ENCODE results near the gene CHST15.

CHST15 gene

GRCh38 chr10:124078714-124079113 is 14.7 kb downstream of the CHST15 start:
- TF ChIP-seq, protein P1, sequence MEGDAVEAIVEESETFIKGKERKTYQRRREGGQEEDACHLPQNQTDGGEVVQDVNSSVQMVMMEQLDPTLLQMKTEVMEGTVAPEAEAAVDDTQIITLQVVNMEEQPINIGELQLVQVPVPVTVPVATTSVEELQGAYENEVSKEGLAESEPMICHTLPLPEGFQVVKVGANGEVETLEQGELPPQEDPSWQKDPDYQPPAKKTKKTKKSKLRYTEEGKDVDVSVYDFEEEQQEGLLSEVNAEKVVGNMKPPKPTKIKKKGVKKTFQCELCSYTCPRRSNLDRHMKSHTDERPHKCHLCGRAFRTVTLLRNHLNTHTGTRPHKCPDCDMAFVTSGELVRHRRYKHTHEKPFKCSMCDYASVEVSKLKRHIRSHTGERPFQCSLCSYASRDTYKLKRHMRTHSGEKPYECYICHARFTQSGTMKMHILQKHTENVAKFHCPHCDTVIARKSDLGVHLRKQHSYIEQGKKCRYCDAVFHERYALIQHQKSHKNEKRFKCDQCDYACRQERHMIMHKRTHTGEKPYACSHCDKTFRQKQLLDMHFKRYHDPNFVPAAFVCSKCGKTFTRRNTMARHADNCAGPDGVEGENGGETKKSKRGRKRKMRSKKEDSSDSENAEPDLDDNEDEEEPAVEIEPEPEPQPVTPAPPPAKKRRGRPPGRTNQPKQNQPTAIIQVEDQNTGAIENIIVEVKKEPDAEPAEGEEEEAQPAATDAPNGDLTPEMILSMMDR (IDR thresholded peaks at IDR 0.05; ENCODE audit: low read depth, low read length) = no peak
- DNase-seq (ENCODE audit: extremely low read depth, low read depth) = no peak

DNA sequence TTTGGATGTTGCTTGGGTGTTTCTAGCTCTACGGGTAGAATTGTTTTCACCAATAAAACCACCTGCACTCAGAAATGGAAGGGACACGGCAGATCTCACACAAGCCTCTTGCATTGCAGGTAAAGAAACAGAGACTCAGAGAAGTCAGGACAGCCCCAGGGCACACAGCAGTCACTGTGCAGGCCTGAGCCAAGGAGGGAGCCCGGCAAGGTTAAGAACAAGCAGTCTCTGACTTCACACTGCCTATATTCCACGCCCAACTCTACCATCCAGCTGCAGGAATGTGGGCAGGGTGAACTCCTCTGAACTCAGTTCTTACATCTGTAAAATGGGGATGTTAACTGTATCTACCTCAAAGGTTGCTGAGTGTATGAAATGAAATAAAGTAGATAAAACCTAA is 15.4 kb downstream of the CHST15 start:
- no peak for DNase-seq (ENCODE audit: extremely low read depth, low read depth)
- TF ChIP-seq, protein P1 (IDR thresholded peaks at IDR 0.05; ENCODE audit: low read depth, low read length) = no peak

DNA sequence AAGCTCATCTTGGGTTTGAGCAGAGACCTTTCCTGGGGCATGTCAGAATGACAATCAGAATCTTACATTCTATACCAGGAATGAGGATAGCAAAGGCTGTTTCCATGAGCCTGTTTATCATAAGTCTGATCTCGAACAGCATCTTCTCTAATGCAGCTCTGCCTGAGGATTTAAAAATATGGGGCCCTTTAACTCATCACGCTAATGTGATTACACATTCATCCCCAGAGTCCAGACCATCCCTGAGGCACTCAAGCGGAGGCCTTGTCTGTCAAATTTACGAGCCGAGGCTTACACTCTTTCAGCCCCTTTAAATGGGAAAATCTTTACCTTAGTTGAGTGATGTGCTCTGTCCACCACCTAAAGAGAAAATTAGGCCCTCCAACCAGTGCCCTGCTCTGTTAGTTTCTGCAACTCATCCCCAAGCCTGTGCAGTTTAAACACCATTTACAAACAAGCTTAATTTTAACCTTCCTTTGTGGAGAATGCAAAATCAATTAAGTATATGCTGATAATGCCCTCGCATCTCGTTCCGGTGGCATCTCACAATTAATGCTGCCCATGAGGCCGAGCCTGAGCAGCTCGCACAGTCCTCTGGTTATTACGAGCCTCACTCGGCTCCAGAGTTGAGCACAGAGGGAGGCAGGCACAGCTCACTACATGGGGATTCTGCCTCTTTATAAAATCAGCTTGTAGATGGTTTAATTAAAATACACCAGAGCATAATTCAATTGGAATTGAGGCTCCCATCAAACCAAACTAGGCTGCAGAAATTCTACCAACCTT is 16.0 kb downstream of the CHST15 start:
- DNase-seq (ENCODE audit: extremely low read depth, low read depth) = no peak
- TF ChIP-seq, protein P1 (IDR thresholded peaks at IDR 0.05; ENCODE audit: low read depth, low read length) = no peak

- DNase-seq (ENCODE audit: extremely low read depth, low read depth) = no peak
- TF ChIP-seq, protein P1 (IDR thresholded peaks at IDR 0.05; ENCODE audit: low read depth, low read length) = no peak
Measured at GRCh38 chr10:124076148-124076733, 17.2 kb downstream of the CHST15 start.

- DNase-seq (ENCODE audit: extremely low read depth, low read depth) = no peak
- TF ChIP-seq, protein P1 (IDR thresholded peaks at IDR 0.05; ENCODE audit: low read depth, low read length) = no peak
Measured at GRCh38 chr10:124075231-124075955, 18.0 kb downstream of the CHST15 start.

GRCh38 chr10:124074501-124075109 is 18.8 kb downstream of the CHST15 start:
- TF ChIP-seq, protein P1 (IDR thresholded peaks at IDR 0.05; ENCODE audit: low read depth, low read length) = no peak
- DNase-seq (ENCODE audit: extremely low read depth, low read depth) = no peak

Measured in AG09319 (cell line).